GM10847 (cell line): ENCODE data around the gene L3MBTL4.

ENCODE experiments used
- POLR2A ChIP-seq: IDR thresholded peaks from 2 replicates; pipeline ENCODE4 v1.6.1; 2011; ENCODE audit not compliant: insufficient read length; ENCODE audit errors: extremely low read depth

The L3MBTL4 gene

DNA sequence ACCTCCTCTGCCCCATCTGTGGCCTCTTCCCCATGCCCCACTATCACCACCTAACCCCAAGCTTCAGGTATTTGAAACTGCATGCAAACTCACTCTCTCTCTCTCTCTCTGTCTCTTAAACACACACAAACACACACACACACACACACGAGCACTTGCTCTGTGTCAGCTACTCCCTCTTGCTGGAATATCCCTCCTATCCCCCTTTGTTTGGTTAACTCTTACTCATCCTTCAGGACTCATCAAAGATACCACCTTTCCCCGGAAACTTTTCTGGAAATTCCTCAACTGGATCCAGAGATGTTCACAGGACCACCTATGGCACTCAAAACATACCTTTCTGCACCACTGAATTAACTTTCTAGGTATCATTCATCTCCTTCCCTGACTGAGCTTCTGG, 296.6 kb downstream of the L3MBTL4 start:
- no peak for TF ChIP-seq POLR2A

DNA sequence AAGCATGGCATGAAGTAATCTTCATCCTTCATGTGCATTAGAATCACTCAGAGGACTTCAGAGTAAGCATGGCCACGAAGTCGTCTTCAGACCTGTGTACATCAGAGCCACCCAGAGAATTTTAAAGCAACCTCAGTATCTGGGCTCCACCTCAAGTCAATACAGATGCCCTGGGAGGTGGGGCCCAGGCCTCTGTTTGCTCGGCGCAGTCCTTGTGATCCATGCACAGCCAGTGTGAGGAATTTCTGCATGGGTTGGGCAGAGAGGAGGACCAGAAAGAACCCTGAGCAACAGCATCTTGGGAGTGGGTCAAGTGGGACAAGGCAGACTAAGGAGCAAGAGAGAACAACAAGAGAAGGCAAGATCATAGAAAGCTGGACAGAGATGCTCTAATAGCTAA, 299.0 kb downstream of the L3MBTL4 start:
- no peak for TF ChIP-seq POLR2A

DNA sequence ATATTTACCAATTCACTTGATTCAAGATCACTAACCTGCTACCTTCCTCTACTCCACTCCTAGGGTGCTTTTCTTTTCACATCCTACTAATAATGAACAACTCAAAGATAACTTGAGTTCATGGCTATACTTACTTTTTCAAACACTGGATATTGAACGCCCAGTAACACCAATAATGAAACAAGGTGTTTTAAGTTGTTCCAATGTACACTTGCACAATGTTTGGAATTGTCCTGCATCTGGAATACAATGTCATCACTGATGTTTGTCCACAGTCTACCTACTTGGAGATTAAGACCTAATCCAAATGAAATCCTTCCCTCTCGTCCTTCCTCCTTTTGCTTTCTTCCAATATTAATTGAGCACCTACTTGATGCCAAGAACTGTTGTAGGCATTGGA, 301.1 kb downstream of the L3MBTL4 start:
- TF ChIP-seq POLR2A: no peak

DNA sequence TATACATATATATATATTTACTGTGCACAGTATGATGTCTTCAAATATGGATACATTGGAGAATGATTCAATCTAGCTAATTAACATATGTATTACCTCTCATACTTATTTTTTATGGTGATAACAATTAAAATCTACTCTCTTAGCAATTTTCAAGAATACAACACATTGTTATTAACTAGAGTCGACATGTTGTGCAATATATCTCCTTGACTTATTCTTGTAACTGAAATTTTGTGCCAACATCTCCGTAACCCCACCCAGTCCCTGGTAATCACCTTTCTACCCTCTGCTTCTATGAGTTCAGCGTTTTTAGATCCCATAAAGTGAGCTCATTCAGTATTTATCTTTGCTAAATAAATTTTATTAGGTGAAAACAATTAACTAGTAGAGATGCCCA, 303.0 kb downstream of the L3MBTL4 start:
- no peak for TF ChIP-seq POLR2A

DNA sequence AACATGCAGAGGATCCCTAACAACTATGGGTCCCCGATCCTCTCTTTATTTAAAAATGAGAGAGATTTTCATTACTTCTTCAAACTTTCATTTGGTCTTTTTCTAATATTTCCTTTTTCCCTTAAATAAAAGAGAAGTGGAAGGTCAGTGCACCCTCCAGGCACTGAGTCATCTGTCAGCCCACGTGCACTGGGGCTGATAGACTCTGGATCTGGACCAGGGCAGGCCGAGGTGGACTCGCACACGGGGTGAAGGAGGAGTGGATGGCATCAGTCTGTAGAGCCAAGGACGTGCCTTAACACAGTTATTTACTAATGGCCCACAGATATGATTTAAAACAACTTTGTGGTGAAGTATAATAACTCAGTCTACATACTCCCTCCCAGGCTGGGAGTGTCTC, 305.0 kb downstream of the L3MBTL4 start:
- no peak for TF ChIP-seq POLR2A

DNA sequence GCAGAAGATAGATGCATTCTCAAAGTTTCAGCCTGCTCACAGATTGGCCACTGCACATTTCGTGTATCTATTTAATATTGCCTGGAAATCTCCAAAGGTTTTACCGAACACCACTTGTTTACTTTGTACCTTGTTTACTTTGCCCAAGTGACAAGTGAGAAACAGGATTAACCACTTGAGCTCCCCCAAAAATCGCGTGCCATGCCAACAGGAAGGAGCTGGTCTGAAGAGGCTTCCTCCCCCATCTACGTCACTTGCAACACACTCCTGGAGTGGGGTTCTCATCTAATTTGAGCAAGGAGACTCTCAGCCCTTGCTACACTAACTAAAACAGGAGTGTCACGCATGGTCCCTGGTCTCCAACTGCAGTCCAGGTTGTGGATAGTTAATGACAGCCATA, 306.9 kb downstream of the L3MBTL4 start:
- TF ChIP-seq POLR2A: no peak

DNA sequence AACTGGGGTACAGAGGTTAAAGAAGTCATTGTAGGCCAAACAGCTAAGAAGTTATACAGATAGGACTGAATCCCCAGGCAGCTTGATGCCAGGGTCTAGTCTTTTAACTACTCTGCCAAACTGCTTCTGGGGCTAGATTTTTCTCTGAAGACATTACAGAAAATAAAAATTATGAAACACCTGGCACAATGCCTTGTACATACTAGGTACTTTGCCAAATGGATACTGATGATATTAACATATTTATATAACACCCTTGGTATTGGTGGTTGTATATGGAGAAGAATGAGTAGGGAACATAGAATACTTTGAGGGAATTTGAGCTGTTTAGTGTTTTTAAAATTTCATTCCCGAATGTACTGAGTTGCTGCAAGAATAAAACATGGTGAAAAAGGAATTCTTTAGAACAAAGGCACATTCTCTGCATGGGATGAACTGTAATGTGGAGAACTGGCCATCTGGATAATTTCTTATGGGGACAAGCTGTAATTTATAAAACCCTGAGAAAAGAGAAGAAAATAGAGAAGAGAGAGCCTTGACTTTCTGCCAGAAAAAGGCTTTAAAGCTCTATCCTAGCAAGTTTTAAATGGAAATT, 308.5 kb downstream of the L3MBTL4 start:
- TF ChIP-seq POLR2A: no peak

DNA sequence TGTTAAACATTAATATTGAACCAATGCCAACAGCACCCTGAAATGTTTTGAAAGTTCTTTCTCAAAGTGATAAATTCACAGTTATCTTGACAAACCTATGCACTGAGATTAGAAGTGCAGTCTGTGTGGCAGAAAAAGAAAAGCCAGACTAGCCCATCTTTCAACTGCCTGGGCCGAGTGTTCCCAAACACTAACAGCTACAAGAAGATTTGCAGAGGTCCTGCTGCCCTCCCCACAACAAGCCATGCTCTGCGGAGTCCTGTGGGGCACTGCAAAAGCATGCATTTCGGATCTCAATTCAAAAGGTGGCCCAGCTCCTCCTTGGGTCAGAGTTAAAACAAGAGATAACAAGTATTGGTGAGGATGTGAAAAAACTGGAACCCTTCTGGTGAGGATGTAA, 311.0 kb downstream of the L3MBTL4 start:
- no peak for TF ChIP-seq POLR2A

DNA sequence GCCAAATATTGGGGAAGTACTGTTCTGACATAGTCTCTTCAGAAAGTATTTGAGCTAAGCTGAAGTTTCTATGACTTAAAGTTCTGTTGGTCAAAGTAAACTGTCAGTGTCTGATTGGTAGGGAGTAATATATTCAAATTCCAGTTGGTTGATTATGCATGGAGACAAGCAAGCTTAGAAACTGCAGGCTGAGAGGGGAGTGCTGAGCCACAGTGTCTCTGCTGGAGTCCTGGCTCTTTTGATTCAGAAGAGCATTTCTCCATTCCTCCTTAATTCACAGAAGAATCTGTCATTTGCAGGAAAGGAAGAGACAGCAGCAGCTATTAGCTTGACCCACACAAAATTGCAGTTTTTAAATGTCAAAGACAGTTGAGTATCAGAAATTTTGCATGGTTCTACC, 318.0 kb downstream of the L3MBTL4 start:
- TF ChIP-seq POLR2A: no peak

DNA sequence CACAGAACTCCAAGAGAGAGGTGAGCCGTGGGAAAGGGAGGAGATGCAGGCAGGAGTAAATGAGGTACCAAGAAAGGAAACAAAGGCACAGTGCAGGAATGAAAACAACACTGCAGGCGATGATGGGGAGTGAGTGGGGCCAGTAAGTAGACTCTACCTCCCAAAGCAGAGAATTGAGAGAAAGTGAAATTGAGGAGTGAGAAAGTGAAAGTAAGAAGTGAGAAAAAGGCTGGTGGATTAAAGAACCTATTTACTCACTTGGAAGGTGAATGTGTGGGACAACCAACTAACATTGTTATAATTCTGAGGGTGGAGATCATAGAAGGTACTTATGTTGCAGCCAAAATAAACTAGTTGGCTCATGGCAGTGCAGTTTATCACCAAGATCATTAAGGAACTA, 326.3 kb downstream of the L3MBTL4 start:
- TF ChIP-seq POLR2A: no peak

DNA sequence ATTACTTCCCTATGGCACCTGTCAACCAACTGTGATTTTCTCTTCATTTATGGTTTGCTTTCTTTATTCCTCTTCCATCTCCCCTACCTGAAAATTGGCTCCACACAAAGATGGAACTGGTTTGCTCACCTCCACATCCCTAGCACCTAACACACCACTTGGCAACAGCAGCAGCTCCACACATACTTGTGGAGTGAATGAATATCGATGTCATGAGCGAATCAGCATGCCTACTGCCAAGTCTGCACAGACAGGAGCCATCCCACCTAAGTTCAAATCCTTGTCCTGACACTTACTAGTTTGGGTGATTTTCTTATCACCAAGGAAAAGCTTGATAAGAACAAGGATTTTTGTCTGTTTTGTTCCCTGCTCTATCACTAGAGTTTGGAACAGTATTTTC, 328.0 kb downstream of the L3MBTL4 start:
- no peak for TF ChIP-seq POLR2A

DNA sequence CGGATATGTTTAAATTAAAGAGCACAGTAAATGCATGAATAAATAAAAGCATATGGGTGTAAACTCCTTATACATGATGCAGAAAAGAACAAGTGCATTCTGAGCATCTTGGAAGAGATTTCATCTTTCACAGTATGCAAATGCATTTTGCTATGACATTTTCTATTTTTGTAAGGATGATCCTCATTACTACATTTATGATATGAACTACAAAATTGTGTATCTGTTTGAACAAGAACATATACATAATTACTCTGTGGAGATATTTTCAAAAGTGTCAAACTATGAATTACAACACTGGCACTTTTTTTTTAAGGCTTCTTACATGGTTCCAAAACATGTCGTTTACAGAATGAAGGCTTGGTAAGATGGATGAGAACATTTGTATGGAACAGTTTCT, 335.3 kb downstream of the L3MBTL4 start:
- no peak for TF ChIP-seq POLR2A

DNA sequence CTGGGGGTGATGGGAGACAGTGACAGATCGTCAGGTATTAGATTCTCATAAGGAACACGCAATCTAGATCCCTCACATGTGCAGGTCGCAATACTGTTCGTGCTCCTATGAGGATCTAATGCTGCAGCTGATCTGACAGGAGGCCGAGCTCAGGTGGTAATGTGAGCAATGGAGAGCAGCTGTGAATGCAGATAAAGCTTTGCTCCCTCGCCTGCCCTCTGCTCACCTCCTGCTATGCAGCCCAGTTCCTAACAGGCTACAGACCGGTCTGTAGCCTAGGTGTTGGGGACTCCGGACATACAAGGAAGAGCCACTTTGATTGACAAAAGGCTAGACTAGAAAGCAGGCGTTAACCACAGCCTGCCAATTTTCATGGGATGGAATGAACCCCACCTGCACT, 335.8 kb downstream of the L3MBTL4 start:
- no peak for TF ChIP-seq POLR2A

DNA sequence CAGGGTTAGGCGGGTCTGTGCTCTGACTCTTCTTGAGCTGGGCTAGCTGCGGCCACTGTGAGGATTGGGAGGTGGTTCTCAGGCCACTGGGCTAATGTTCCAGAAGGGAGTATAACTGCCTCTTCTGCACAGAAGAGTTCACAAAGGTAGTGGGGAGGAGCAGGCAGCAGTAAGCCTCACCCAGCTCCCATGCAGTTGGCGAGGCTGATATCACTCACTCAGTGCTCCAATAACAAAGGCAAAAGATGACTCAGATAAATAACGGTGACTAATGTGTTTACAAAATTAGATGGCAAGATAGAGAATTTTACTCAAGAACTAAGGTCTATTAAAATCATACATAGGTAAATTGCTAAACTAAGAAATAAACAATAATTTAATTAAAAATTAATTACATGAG, 345.2 kb downstream of the L3MBTL4 start:
- no peak for TF ChIP-seq POLR2A

DNA sequence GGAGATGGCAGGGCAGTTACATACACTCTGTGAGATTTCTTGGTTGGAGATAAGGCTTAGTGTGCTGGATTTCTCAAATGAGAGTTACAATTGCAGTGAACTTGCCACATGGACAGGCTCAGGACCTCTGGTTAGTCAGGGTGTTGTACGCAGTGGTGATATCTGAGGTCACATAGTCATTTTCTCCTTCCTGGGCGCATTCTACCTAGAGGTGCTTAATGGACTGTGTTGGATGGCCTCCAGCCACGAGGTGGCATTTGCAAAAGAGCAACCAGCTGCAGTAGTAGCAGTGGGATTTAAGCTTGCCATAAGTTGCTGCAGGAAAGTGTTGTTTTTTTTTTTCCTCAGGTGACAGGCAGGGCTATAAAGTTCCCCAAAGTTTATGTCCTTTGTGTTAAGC, 345.6 kb downstream of the L3MBTL4 start:
- no peak for TF ChIP-seq POLR2A

DNA sequence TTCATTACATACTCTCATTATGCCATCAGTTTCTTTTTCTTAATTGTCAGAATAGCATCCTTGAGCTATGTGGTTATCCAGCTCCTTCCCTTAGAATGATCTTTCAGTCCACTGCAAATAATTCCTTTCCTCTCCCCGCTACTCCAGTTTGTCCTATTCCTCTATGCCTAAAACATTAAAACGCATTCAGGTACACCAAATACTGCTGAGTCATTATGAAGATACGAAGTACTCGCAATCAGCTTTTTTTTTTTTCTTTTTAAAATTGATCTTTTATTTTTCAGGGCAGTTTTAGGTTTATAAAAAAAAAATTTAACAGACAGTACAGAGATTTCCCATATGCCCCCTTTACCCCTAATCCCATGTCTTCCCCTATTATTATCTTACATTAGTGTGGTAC, 354.6 kb downstream of the L3MBTL4 start:
- no peak for TF ChIP-seq POLR2A

DNA sequence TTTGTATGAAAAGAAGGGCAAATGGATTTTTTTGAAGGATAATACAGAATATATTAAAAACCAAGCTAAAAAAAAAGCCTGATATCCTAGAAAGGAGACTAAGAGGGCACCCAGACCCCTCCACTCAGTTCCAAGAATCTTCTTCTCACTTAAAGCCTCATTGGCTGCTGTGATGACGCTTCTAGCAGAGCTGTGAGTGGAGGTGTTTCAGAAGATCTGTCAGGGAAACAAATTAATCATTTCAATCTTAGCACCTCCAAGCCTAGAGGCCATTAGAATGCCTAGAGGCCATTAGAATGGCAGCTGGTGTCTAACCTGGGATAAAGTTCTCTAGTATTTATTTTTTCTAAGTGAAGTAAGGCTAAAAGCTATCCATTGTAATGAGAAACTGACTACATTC, 355.2 kb downstream of the L3MBTL4 start:
- no peak for TF ChIP-seq POLR2A

DNA sequence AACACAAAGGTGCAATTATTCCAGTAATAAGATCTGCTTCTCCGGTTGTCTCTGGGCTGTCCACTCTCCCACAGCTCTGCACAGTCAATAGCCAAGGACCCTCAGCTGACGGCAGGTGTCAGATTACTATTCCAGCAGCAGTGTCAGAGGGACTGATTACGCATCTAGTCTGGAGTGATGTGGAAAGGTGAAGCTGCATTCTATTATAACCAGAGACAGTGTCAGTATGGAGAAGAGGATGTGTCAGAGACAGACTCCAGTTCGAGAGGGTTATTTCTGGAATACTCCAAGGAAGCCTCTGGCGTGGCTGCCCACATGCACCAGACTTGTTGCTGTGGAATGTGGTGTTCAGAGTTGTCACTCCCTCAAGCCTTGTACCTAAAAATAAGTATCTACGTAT, 355.8 kb downstream of the L3MBTL4 start:
- no peak for TF ChIP-seq POLR2A
